HL-60 (cell line): ENCODE data around the gene HEYL.

ENCODE experiments used
- DNase-seq, 2 experiments: peaks; one replicate each; pipeline ENCODE4 v3.0.0-alpha.2; 2010 to 2020; ENCODE audit warnings: low read depth in 1 of 2, low spot score in 1 of 2
- H3K27ac ChIP-seq: fragments of 250-450 bp; sonication (Bioruptor Pico); replicated peaks from 2 replicates; pipeline ENCODE4 v1.5.1; 2020; ENCODE audit warnings: mild to moderate bottlenecking, moderate library complexity
- H3K27me3 ChIP-seq: fragments of 250-450 bp; sonication (Bioruptor Pico); 2 replicates; pipeline ENCODE4 v1.5.1; 2021; ENCODE audit warnings: mild to moderate bottlenecking, moderate library complexity; ENCODE audit not compliant: insufficient read depth, poor library complexity, severe bottlenecking
- H3K4me3 ChIP-seq: replicated peaks from 2 replicates; pipeline ENCODE4 v1.5.1; 2011; ENCODE audit warnings: mild to moderate bottlenecking, control low read depth, low read length; ENCODE audit not compliant: insufficient read depth
- CTCF ChIP-seq: IDR thresholded peaks from one replicate; pipeline ENCODE4 v1.5.1; 2011; ENCODE audit warnings: low read length, control low read depth, inconsistent platforms; ENCODE audit not compliant: insufficient read depth
- GABPA ChIP-seq: IDR thresholded peaks from 2 replicates; pipeline ENCODE4 v1.6.1; 2012; ENCODE audit warnings: low read depth
- POLR2AphosphoS5 ChIP-seq: IDR thresholded peaks from 2 replicates; pipeline ENCODE4 v1.6.1; 2012; ENCODE audit warnings: low read depth
- REST ChIP-seq: IDR thresholded peaks from 2 replicates; pipeline ENCODE4 v1.6.1; 2012; ENCODE audit warnings: low read depth; ENCODE audit not compliant: insufficient replicate concordance
- SPI1 ChIP-seq: IDR thresholded peaks from 2 replicates; pipeline ENCODE4 v1.6.1; 2012; ENCODE audit warnings: low read depth, mild to moderate bottlenecking, borderline replicate concordance

HEYL gene

GRCh38 chr1:39631361-39632322, 7.8 kb downstream of the HEYL start:
- TF ChIP-seq REST: no peak
- TF ChIP-seq SPI1: no peak
- TF ChIP-seq POLR2AphosphoS5: no peak
- TF ChIP-seq GABPA: no peak
- TF ChIP-seq CTCF: no peak
- Histone ChIP-seq H3K27me3 (peaks cover 5% of the 10 kb centered on the region), H3K4me3 (no peak overlapping the region), H3K27ac (no peak overlapping the region)
- DNase-seq: no peak

GRCh38 chr1:39628807-39629350, 10.6 kb downstream of the HEYL start:
- no peak for TF ChIP-seq SPI1
- no peak for TF ChIP-seq POLR2AphosphoS5
- no peak for TF ChIP-seq REST
- TF ChIP-seq CTCF: no peak
- TF ChIP-seq GABPA: no peak
- Histone ChIP-seq H3K27me3 (no peaks in the 10 kb centered on the region), H3K27ac (no peak overlapping the region), H3K4me3 (no peak overlapping the region)
- DNase-seq: no peak

- DNase-seq: no peak
- H3K27ac ChIP-seq: no peak overlapping the region
- H3K4me3 ChIP-seq: no peak overlapping the region
- H3K27me3 ChIP-seq: no peaks in the 10 kb centered on the region
- TF ChIP-seq GABPA: no peak
- no peak for TF ChIP-seq REST
- no peak for TF ChIP-seq POLR2AphosphoS5
- TF ChIP-seq SPI1: no peak
- TF ChIP-seq CTCF: no peak
Observed at GRCh38 chr1:39626646-39627045, 12.8 kb downstream of the HEYL start.
